ACC112 (cell line): ENCODE data around the gene ACP4.
"Not testable (repeated sequence)": the region's sequence is repeated elsewhere in the genome, so short reads cannot be mapped to it uniquely, and the experiment has no call there.

ENCODE experiments used
- H2AFZ ChIP-seq: fragments of 200-600 bp; sonication (generic); one replicate; pipeline ENCODE4 v1.6.0; 2017; ENCODE audit warnings: antibody characterized with exemption, low read length; ENCODE audit not compliant: unreplicated experiment
- H3K27ac ChIP-seq: fragments of 200-600 bp; sonication (generic); 2 replicates; pipeline ENCODE4 v1.5.1; 2014; ENCODE audit warnings: low read depth, mild to moderate bottlenecking, antibody characterized with exemption, low read length, moderate library complexity
- H3K27me3 ChIP-seq: fragments of 200-600 bp; sonication (generic); 2 replicates; pipeline ENCODE4 v1.6.1; 2014; ENCODE audit warnings: mild to moderate bottlenecking, antibody characterized with exemption, low read length, moderate library complexity, mixed read lengths; ENCODE audit not compliant: insufficient read depth
- H3K36me3 ChIP-seq: fragments of 200-600 bp; sonication (generic); 2 replicates; pipeline ENCODE4 v1.6.1; 2016; ENCODE audit warnings: mild to moderate bottlenecking, antibody characterized with exemption, low read length, moderate library complexity, mixed read lengths; ENCODE audit not compliant: insufficient read depth
- H3K4me1 ChIP-seq: fragments of 200-600 bp; sonication (generic); one replicate; pipeline ENCODE4 v1.6.1; 2016; ENCODE audit warnings: low read length, mixed read lengths; ENCODE audit not compliant: insufficient read depth, unreplicated experiment, control insufficient read depth
- H3K4me3 ChIP-seq: fragments of 200-600 bp; sonication (generic); 2 replicates; pipeline ENCODE4 v1.5.1; 2014; ENCODE audit warnings: mild to moderate bottlenecking, low read depth, low read length
- H3K79me2 ChIP-seq: fragments of 200-600 bp; sonication (generic); one replicate; pipeline ENCODE4 v1.6.0; 2016; ENCODE audit warnings: low read length; ENCODE audit not compliant: control insufficient read depth, unreplicated experiment, insufficient read depth

ACP4 gene

GRCh38 chr19:50759886-50760285, 30.3 kb upstream of the ACP4 start:
- Histone ChIP-seq H3K27ac (no peak overlapping the region), H3K4me3 (no peak overlapping the region), H3K4me1 (no peaks in the 10 kb centered on the region), H2AFZ (no peak overlapping the region), H3K27me3 (no peaks in the 10 kb centered on the region), H3K36me3 (no peaks in the 10 kb centered on the region), H3K79me2 (no peaks in the 10 kb centered on the region)

DNA sequence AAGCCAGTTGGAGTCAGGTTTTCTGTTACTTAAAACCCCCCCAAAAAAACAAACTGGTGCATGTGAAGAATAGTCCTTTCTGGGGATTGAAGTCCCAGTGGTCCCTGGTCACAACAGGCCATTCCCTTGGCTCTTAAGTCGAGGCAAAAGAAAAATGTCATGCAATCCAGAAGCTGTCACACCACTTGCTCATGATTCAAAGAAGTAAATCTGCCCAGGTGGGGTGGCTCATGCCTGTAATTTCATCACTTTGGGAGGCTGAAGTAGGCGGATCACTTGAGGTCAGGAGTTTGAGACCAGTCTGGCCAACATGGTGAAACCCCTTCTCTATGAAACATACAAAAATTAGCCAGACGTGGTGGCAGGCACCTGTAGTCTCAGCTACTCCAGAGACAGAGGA, 28.7 kb upstream of the ACP4 start:
- not testable (repeated sequence) for H3K36me3 ChIP-seq, H3K79me2 ChIP-seq, H3K27me3 ChIP-seq, H3K4me1 ChIP-seq, H3K4me3 ChIP-seq, H3K27ac ChIP-seq, H2AFZ ChIP-seq

- not testable (repeated sequence) for H2AFZ ChIP-seq, H3K79me2 ChIP-seq, H3K27ac ChIP-seq, H3K4me3 ChIP-seq, H3K36me3 ChIP-seq, H3K27me3 ChIP-seq, H3K4me1 ChIP-seq
These were observed 26.7 kb upstream of the ACP4 start for GRCh38 chr19:50763521-50763920.

- no peak overlapping the region for H2AFZ ChIP-seq
- H3K36me3 ChIP-seq: no peaks in the 10 kb centered on the region
- no peak overlapping the region for H3K27ac ChIP-seq
These were observed 25.8 kb upstream of the ACP4 start for GRCh38 chr19:50764409-50764808.

GRCh38 chr19:50766746-50767145, 23.5 kb upstream of the ACP4 start:
- not testable (repeated sequence) for H3K27ac ChIP-seq, H2AFZ ChIP-seq, H3K4me3 ChIP-seq, H3K4me1 ChIP-seq, H3K79me2 ChIP-seq, H3K36me3 ChIP-seq, H3K27me3 ChIP-seq

More at GRCh38 chr19:50764409-50764808, 25.8 kb upstream of the ACP4 start:
- H3K27me3 ChIP-seq: no peaks in the 10 kb centered on the region
- H3K4me3 ChIP-seq: no peak overlapping the region
- H3K4me1 ChIP-seq: no peaks in the 10 kb centered on the region
- no peaks in the 10 kb centered on the region for H3K79me2 ChIP-seq

- not testable (repeated sequence) for H3K79me2 ChIP-seq, H3K27ac ChIP-seq, H3K4me1 ChIP-seq, H3K36me3 ChIP-seq, H3K4me3 ChIP-seq, H2AFZ ChIP-seq, H3K27me3 ChIP-seq
These were observed 23.0 kb upstream of the ACP4 start for GRCh38 chr19:50767263-50767662.

- H3K79me2 ChIP-seq: no peaks in the 10 kb centered on the region
- H3K4me1 ChIP-seq: no peaks in the 10 kb centered on the region
- no peaks in the 10 kb centered on the region for H3K36me3 ChIP-seq
- no peaks in the 10 kb centered on the region for H3K27me3 ChIP-seq
- H3K4me3 ChIP-seq: no peak overlapping the region
- no peak overlapping the region for H3K27ac ChIP-seq
- H2AFZ ChIP-seq: no peak overlapping the region
These were observed 21.9 kb upstream of the ACP4 start for GRCh38 chr19:50768277-50768676.

- not testable (repeated sequence) for H3K27ac ChIP-seq, H3K4me3 ChIP-seq, H2AFZ ChIP-seq, H3K36me3 ChIP-seq, H3K27me3 ChIP-seq, H3K79me2 ChIP-seq, H3K4me1 ChIP-seq
These were observed 20.1 kb upstream of the ACP4 start, which contains the start of gene GPR32 for GRCh38 chr19:50770164-50770563. TSS of gene GPR32 (plus strand) at chr19:50770464. CDS start at chr19:50770601, 137 bp downstream.

DNA sequence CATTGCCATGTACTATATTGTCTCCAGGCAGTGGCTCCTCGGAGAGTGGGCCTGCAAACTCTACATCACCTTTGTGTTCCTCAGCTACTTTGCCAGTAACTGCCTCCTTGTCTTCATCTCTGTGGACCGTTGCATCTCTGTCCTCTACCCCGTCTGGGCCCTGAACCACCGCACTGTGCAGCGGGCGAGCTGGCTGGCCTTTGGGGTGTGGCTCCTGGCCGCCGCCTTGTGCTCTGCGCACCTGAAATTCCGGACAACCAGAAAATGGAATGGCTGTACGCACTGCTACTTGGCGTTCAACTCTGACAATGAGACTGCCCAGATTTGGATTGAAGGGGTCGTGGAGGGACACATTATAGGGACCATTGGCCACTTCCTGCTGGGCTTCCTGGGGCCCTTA, 19.3 kb upstream of the ACP4 start:
- Histone ChIP-seq H3K27me3 (no peaks in the 10 kb centered on the region), H3K27ac (no peak overlapping the region), H3K36me3 (no peaks in the 10 kb centered on the region), H3K4me3 (no peak overlapping the region), H3K4me1 (no peaks in the 10 kb centered on the region), H3K79me2 (no peaks in the 10 kb centered on the region), H2AFZ (no peak overlapping the region)

- Histone ChIP-seq H3K79me2 (no peaks in the 10 kb centered on the region), H3K4me1 (no peaks in the 10 kb centered on the region), H3K27me3 (peaks cover 4% of the 10 kb centered on the region; the same call in 1 of the 2 replicates), H3K36me3 (no peaks in the 10 kb centered on the region), H3K27ac (no peak overlapping the region), H2AFZ (no peak overlapping the region), H3K4me3 (no peak overlapping the region)
These were observed 17.7 kb upstream of the ACP4 start for GRCh38 chr19:50772476-50772875.

DNA sequence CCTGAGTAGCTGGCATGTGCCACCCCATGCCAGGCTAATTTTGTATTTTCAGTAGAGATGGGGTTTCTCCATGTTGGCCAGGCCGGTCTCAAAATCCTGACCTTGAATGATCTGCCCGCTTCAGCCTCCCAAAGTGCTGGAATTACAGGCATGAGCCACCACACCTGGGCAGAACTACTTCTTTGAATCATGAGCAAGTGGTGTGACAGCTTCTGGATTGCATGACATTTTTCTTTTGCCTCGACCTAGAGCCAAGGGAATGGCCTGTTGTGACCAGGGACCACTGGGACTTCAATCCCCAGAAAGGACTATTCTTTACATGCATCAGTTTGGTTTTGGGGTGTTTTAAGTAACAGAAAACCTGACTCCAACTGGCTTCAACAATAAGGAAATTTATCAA, 17.3 kb upstream of the ACP4 start:
- H3K27ac ChIP-seq, H3K4me3 ChIP-seq, H2AFZ ChIP-seq, H3K36me3 ChIP-seq, H3K79me2 ChIP-seq, H3K4me1 ChIP-seq, H3K27me3 ChIP-seq: not testable (repeated sequence)

- peaks cover 13% of the 10 kb centered on the region for H3K27me3 ChIP-seq
- H3K27ac ChIP-seq, H3K36me3 ChIP-seq, H3K79me2 ChIP-seq, H3K4me3 ChIP-seq, H2AFZ ChIP-seq, H3K4me1 ChIP-seq: not testable (repeated sequence)
These were observed 16.8 kb upstream of the ACP4 start for GRCh38 chr19:50773454-50773853.
